ENCODE measurements around the gene GMCL1.
"Not testable (repeated sequence)": the region's sequence is repeated elsewhere in the genome, so short reads cannot be mapped to it uniquely, and the experiment has no call there.

Gene GMCL1

DNA sequence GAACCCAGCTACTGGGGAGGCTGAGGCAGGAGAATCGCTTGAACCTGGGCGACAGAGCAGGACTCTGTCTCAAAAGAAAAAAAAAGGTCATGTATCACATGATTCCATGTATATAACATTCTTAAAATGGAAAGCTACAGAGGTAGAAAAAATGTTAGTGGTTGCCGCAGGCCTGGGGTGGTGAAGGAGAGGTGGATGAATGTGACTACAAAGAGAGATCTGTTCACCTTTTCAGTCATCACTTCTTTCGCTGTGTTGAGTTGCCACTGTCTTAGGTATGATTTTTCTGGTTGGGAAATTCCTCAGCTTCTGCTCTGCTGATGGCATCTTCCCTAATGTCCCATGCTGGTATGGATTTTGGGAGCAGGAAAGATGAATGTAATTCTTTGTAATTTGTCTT lies 59.0 kb downstream of the GMCL1 start:
- Histone ChIP-seq H3F3A (ENCODE audit: low read depth) (no peaks in the 10 kb centered on the region), H4K20me1 (ENCODE audit: insufficient read depth, low read length, poor library complexity, severe bottlenecking) (no peaks in the 10 kb centered on the region), H3K36me3 (ENCODE audit: insufficient read depth, low read length) (no peaks in the 10 kb centered on the region), H3K4me2 (ENCODE audit: low read depth, low read length, poor library complexity, severe bottlenecking) (no peak overlapping the region), H2AFZ (ENCODE audit: low read length) (no peak overlapping the region), H3K9ac (ENCODE audit: low read depth, low read length, poor library complexity, severe bottlenecking) (no peak overlapping the region), H3K27me3 (ENCODE audit: insufficient read depth, low read length, poor library complexity, severe bottlenecking) (no peaks in the 10 kb centered on the region), H3K4me1 (ENCODE audit: insufficient read depth, low read length, poor library complexity, severe bottlenecking) (peaks cover 4% of the 10 kb centered on the region), H3K79me2 (ENCODE audit: insufficient read depth, low read length) (no peaks in the 10 kb centered on the region), H3K9me2 (replicated peaks; ENCODE audit: low read depth, low read length) (no peaks in the 10 kb centered on the region), H3K9me3 (ENCODE audit: insufficient read depth, low read depth, low read length) (no peaks in the 10 kb centered on the region), H3K4me3 (ENCODE audit: low read length, poor library complexity, severe bottlenecking) (no peak overlapping the region)
- no peak for TF ChIP-seq EZH2phosphoT487 (IDR thresholded peaks at IDR 0.05; ENCODE audit: borderline replicate concordance)
- TF ChIP-seq, protein P1, sequence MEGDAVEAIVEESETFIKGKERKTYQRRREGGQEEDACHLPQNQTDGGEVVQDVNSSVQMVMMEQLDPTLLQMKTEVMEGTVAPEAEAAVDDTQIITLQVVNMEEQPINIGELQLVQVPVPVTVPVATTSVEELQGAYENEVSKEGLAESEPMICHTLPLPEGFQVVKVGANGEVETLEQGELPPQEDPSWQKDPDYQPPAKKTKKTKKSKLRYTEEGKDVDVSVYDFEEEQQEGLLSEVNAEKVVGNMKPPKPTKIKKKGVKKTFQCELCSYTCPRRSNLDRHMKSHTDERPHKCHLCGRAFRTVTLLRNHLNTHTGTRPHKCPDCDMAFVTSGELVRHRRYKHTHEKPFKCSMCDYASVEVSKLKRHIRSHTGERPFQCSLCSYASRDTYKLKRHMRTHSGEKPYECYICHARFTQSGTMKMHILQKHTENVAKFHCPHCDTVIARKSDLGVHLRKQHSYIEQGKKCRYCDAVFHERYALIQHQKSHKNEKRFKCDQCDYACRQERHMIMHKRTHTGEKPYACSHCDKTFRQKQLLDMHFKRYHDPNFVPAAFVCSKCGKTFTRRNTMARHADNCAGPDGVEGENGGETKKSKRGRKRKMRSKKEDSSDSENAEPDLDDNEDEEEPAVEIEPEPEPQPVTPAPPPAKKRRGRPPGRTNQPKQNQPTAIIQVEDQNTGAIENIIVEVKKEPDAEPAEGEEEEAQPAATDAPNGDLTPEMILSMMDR (conservative IDR thresholded peaks at IDR 0.05; ENCODE audit: low read length): no peak

DNA sequence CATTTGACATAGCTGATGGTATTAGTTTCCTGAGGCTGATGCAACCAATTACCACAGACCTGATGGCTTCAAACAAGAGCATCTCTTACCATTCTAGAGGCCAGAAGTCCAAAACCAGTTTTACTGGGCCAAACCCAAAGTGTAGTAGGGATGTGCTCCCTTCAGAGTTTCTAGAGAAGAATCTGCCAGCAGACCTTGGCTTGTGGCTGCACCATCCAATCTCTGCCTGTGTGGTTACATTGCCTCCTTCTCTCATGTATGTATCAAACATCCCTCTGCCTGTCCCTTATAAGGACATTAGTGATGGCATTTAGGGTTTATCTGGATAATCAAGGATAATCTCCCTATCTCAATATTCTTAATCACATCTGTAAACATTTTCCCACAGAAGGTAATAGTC lies 59.8 kb downstream of the GMCL1 start:
- Histone ChIP-seq H3K79me2 (ENCODE audit: insufficient read depth, low read length) (peaks cover 6% of the 10 kb centered on the region), H3K9me3 (ENCODE audit: insufficient read depth, low read depth, low read length) (no peaks in the 10 kb centered on the region), H3K9me2 (replicated peaks; ENCODE audit: low read depth, low read length) (no peaks in the 10 kb centered on the region), H3K4me2 (ENCODE audit: low read depth, low read length, poor library complexity, severe bottlenecking) (no peak overlapping the region), H3K9ac (ENCODE audit: low read depth, low read length, poor library complexity, severe bottlenecking) (no peak overlapping the region), H3K4me1 (ENCODE audit: insufficient read depth, low read length, poor library complexity, severe bottlenecking) (peaks cover 6% of the 10 kb centered on the region), H2AFZ (ENCODE audit: low read length) (no peak overlapping the region), H3K36me3 (ENCODE audit: insufficient read depth, low read length) (no peaks in the 10 kb centered on the region), H3K27me3 (ENCODE audit: insufficient read depth, low read length, poor library complexity, severe bottlenecking) (no peaks in the 10 kb centered on the region), H4K20me1 (ENCODE audit: insufficient read depth, low read length, poor library complexity, severe bottlenecking) (peaks cover 3% of the 10 kb centered on the region), H3K4me3 (ENCODE audit: low read length, poor library complexity, severe bottlenecking) (no peak overlapping the region), H3F3A (ENCODE audit: low read depth) (no peaks in the 10 kb centered on the region)
- no peak for TF ChIP-seq EZH2phosphoT487 (IDR thresholded peaks at IDR 0.05; ENCODE audit: borderline replicate concordance)
- TF ChIP-seq, protein P1 (conservative IDR thresholded peaks at IDR 0.05; ENCODE audit: low read length): no peak

DNA sequence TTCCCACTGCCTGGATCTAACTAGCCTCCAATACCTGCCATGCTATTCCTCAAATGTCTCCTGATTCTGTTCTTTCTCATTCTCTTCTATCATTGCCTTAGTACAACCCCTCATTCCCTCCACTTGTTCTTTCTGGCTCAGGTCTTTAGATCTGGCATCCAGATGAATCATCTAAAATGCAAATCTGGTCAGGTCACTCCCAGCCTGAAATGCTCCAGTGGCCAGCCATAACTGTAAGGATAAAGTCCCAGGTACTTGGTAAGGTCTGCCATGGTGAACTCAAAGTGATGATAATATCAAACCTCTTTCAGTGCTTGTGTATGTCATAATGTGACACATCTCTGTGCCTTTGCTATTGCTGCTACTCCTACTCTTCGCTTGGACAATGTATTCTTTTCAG lies 61.4 kb downstream of the GMCL1 start:
- H4K20me1 ChIP-seq (ENCODE audit: insufficient read depth, low read length, poor library complexity, severe bottlenecking): peaks cover 17% of the 10 kb centered on the region
- H3K9me2 ChIP-seq (replicated peaks; ENCODE audit: low read depth, low read length): no peaks in the 10 kb centered on the region
- no peaks in the 10 kb centered on the region for H3K27me3 ChIP-seq (ENCODE audit: insufficient read depth, low read length, poor library complexity, severe bottlenecking)
- H3K9ac ChIP-seq (ENCODE audit: low read depth, low read length, poor library complexity, severe bottlenecking): no peak overlapping the region
- no peak overlapping the region for H3K4me3 ChIP-seq (ENCODE audit: low read length, poor library complexity, severe bottlenecking)
- no peak overlapping the region for H2AFZ ChIP-seq (ENCODE audit: low read length)
- H3F3A ChIP-seq (ENCODE audit: low read depth): no peaks in the 10 kb centered on the region
- H3K79me2 ChIP-seq (ENCODE audit: insufficient read depth, low read length): peaks cover 22% of the 10 kb centered on the region
- H3K9me3 ChIP-seq (ENCODE audit: insufficient read depth, low read depth, low read length): no peaks in the 10 kb centered on the region
- peaks cover 18% of the 10 kb centered on the region for H3K4me1 ChIP-seq (ENCODE audit: insufficient read depth, low read length, poor library complexity, severe bottlenecking)
- no peak for TF ChIP-seq EZH2phosphoT487 (IDR thresholded peaks at IDR 0.05; ENCODE audit: borderline replicate concordance)
- TF ChIP-seq, protein P1 (conservative IDR thresholded peaks at IDR 0.05; ENCODE audit: low read length): no peak
- no peaks in the 10 kb centered on the region for H3K36me3 ChIP-seq (ENCODE audit: insufficient read depth, low read length)
- no peak overlapping the region for H3K4me2 ChIP-seq (ENCODE audit: low read depth, low read length, poor library complexity, severe bottlenecking)

GRCh38 chr2:69892838-69893424 lies 63.5 kb downstream of the GMCL1 start:
- not testable (repeated sequence) for H3K9me2 ChIP-seq (replicated peaks; ENCODE audit: low read depth, low read length); H3K27me3 ChIP-seq (ENCODE audit: insufficient read depth, low read length, poor library complexity, severe bottlenecking); H3F3A ChIP-seq (ENCODE audit: low read depth); H3K9me3 ChIP-seq (ENCODE audit: insufficient read depth, low read depth, low read length)
- Histone ChIP-seq H3K79me2 (ENCODE audit: insufficient read depth, low read length) (peaks cover 40% of the 10 kb centered on the region), H4K20me1 (ENCODE audit: insufficient read depth, low read length, poor library complexity, severe bottlenecking) (peaks cover 23% of the 10 kb centered on the region), H3K36me3 (ENCODE audit: insufficient read depth, low read length) (peaks cover 16% of the 10 kb centered on the region; the same call in 1 of the 2 replicates), H2AFZ (ENCODE audit: low read length) (peak overlapping the region; percentile 100), H3K4me3 (ENCODE audit: low read length, poor library complexity, severe bottlenecking) (peak overlapping the region; percentile 89), H3K9ac (ENCODE audit: low read depth, low read length, poor library complexity, severe bottlenecking) (peak overlapping the region; percentile 90), H3K4me1 (ENCODE audit: insufficient read depth, low read length, poor library complexity, severe bottlenecking) (peaks cover 28% of the 10 kb centered on the region), H3K4me2 (ENCODE audit: low read depth, low read length, poor library complexity, severe bottlenecking) (peak overlapping the region; percentile 93)
